H9 (cell line): ENCODE data around the gene METTL21A. TPM values are rescaled to one million over a fixed set of nuclear protein-coding genes. Genes with fewer than 3 reads are reported as not detected.

Source experiments
- DNase-seq: peaks from one replicate; pipeline ENCODE4 v3.0.0-alpha.2; 2017
- H2AFZ ChIP-seq: one replicate; pipeline ENCODE4 v1.6.1; 2013; ENCODE audit warnings: mild to moderate bottlenecking, low read length, control low read depth, moderate library complexity
- H2AK5ac ChIP-seq: 2 replicates; pipeline ENCODE4 v1.6.1; 2013; ENCODE audit warnings: low read length, control low read depth, mixed read lengths; ENCODE audit not compliant: insufficient read length
- H2BK120ac ChIP-seq: one replicate; pipeline ENCODE4 v1.6.1; 2013; ENCODE audit warnings: low read depth, mild to moderate bottlenecking, low read length, control low read depth, inconsistent platforms; ENCODE audit not compliant: poor library complexity, severe bottlenecking
- H2BK12ac ChIP-seq: 2 replicates; pipeline ENCODE4 v1.6.1; 2013; ENCODE audit warnings: low read length, control low read depth, mixed read lengths, low read depth; ENCODE audit not compliant: insufficient read length
- H2BK15ac ChIP-seq: 2 replicates; pipeline ENCODE4 v1.6.1; 2013; ENCODE audit warnings: low read depth, low read length, control low read depth
- H2BK20ac ChIP-seq: one replicate; pipeline ENCODE4 v1.6.1; 2013; ENCODE audit warnings: low read depth, mild to moderate bottlenecking, low read length, control low read depth, inconsistent platforms; ENCODE audit not compliant: poor library complexity, severe bottlenecking
- H2BK5ac ChIP-seq: 2 replicates; pipeline ENCODE4 v1.6.1; 2013; ENCODE audit warnings: low read length, control low read depth, mixed read lengths; ENCODE audit not compliant: insufficient read length
- H3K14ac ChIP-seq: 2 replicates; pipeline ENCODE4 v1.6.1; 2013; ENCODE audit warnings: low read length, control low read depth; ENCODE audit not compliant: insufficient read depth
- H3K18ac ChIP-seq: 2 replicates; pipeline ENCODE4 v1.6.1; 2013; ENCODE audit warnings: low read depth, mild to moderate bottlenecking, mixed read lengths, low read length, control low read depth; ENCODE audit not compliant: insufficient read length
- H3K23ac ChIP-seq: 2 replicates; pipeline ENCODE4 v1.6.1; 2013; ENCODE audit warnings: low read length, control low read depth, mixed read lengths, low read depth; ENCODE audit not compliant: insufficient read length
- H3K23me2 ChIP-seq: 2 replicates; pipeline ENCODE4 v1.6.1; 2013; ENCODE audit warnings: low read depth, mild to moderate bottlenecking, mixed read lengths, low read length, control low read depth; ENCODE audit not compliant: insufficient read length, poor library complexity, severe bottlenecking
- H3K27ac ChIP-seq: 2 replicates; pipeline ENCODE4 v1.5.1; 2013; ENCODE audit warnings: low read length, control low read depth, mixed read lengths, low read depth; ENCODE audit not compliant: insufficient read length
- H3K27me3 ChIP-seq: 2 replicates; pipeline ENCODE4 v1.6.1; 2013; ENCODE audit warnings: low read length, control low read depth, inconsistent platforms; ENCODE audit not compliant: insufficient read depth
- H3K4ac ChIP-seq: 2 replicates; pipeline ENCODE4 v1.6.1; 2013; ENCODE audit warnings: low read depth, mild to moderate bottlenecking, control low read depth, inconsistent platforms, low read length, moderate library complexity
- H3K4me1 ChIP-seq: 2 replicates; pipeline ENCODE4 v1.6.1; 2013; ENCODE audit warnings: low read length, control low read depth, inconsistent platforms; ENCODE audit not compliant: insufficient read depth
- H3K4me2 ChIP-seq: 2 replicates; pipeline ENCODE4 v1.6.1; 2013; ENCODE audit warnings: low read length, control low read depth, mixed read lengths; ENCODE audit not compliant: insufficient read length, insufficient read depth
- H3K56ac ChIP-seq: 2 replicates; pipeline ENCODE4 v1.6.1; 2013; ENCODE audit warnings: low read depth, mild to moderate bottlenecking, mixed read lengths, low read length, control low read depth; ENCODE audit not compliant: insufficient read length
- H3K79me1 ChIP-seq: 2 replicates; pipeline ENCODE4 v1.6.1; 2013; ENCODE audit warnings: low read depth, mild to moderate bottlenecking, moderate library complexity, low read length, control low read depth, inconsistent platforms; ENCODE audit not compliant: insufficient read depth, poor library complexity, severe bottlenecking
- H3K79me2 ChIP-seq: 2 replicates; pipeline ENCODE4 v1.6.1; 2013; ENCODE audit warnings: low read length, control low read depth, inconsistent platforms; ENCODE audit not compliant: insufficient read depth
- H3K9ac ChIP-seq: 2 replicates; pipeline ENCODE4 v1.6.1; 2013; ENCODE audit warnings: low read length, control low read depth, mixed read lengths; ENCODE audit not compliant: insufficient read length; ENCODE audit errors: extremely low read depth
- H3K9me3 ChIP-seq: one replicate; pipeline ENCODE4 v1.6.1; 2013; ENCODE audit warnings: low read depth, low read length, inconsistent platforms; ENCODE audit not compliant: control insufficient read depth
- H3T11ph ChIP-seq: one replicate; pipeline ENCODE4 v1.6.1; 2013; ENCODE audit warnings: mild to moderate bottlenecking, low read length, control low read depth, inconsistent platforms
- H4K20me1 ChIP-seq: one replicate; pipeline ENCODE4 v1.6.1; 2013; ENCODE audit not compliant: control insufficient read depth, insufficient read length, insufficient read depth
- H4K5ac ChIP-seq: 2 replicates; pipeline ENCODE4 v1.6.1; 2013; ENCODE audit warnings: low read depth, mild to moderate bottlenecking, mixed read lengths, low read length, control low read depth; ENCODE audit not compliant: insufficient read length
- H4K8ac ChIP-seq: replicated peaks from 2 replicates; pipeline ENCODE4 v1.6.1; 2013; ENCODE audit warnings: low read length, control low read depth, mixed read lengths, low read depth; ENCODE audit not compliant: insufficient read length
- H4K91ac ChIP-seq: 2 replicates; pipeline ENCODE4 v1.6.1; 2013; ENCODE audit warnings: low read depth, mild to moderate bottlenecking, moderate library complexity, mixed read lengths, low read length, control low read depth; ENCODE audit not compliant: insufficient read length
- H3K27ac Mint-ChIP-seq, 3 experiments: 2 replicates in 2 of 3; 3 replicates in 1 of 3; pipeline ENCODE4 v1.8.0; 2020 to 2021; ENCODE audit warnings: mixed read lengths in 3 of 3, mild to moderate bottlenecking in 1 of 3, moderate library complexity in 1 of 3
- H3K27me3 Mint-ChIP-seq: 2 replicates; pipeline ENCODE4 v1.8.0; 2021; ENCODE audit warnings: low read depth, mild to moderate bottlenecking, moderate library complexity, mixed read lengths
- H3K36me3 Mint-ChIP-seq, 3 experiments: 2 replicates in 2 of 3; 3 replicates in 1 of 3; pipeline ENCODE4 v1.8.0; 2020 to 2021; ENCODE audit warnings: low read depth in 3 of 3, mixed read lengths in 3 of 3; ENCODE audit not compliant: insufficient read depth in 1 of 3
- H3K4me1 Mint-ChIP-seq, 2 experiments: 2 replicates each; pipeline ENCODE4 v1.8.0; 2020; ENCODE audit warnings: mixed read lengths in 2 of 2
- H3K4me3 Mint-ChIP-seq, 2 experiments: 2 replicates in 1 of 2; 3 replicates in 1 of 2; pipeline ENCODE4 v1.8.0; 2020 to 2021; ENCODE audit warnings: mild to moderate bottlenecking in 2 of 2, mixed read lengths in 2 of 2, moderate library complexity in 1 of 2
- H3K9me3 Mint-ChIP-seq, 2 experiments: 2 replicates in 1 of 2; 3 replicates in 1 of 2; pipeline ENCODE4 v1.8.0; 2020; ENCODE audit warnings: mild to moderate bottlenecking in 2 of 2, mixed read lengths in 2 of 2, moderate library complexity in 1 of 2
- CTCF ChIP-seq: fragments of 200-600 bp; sonication (generic); conservative IDR thresholded peaks from 3 replicates; pipeline ENCODE4 v1.8.0; 2021; ENCODE audit warnings: antibody characterized with exemption, mild to moderate bottlenecking
- WGBS: extraction: QIAGEN DNeasy Blood & Tissue Kit; methylation state at CpG from one replicate; pipeline ENCODE4 v1.1.7; 2013; ENCODE audit warnings: missing lambda C conversion rate, low lambda C conversion rate, mixed read lengths; ENCODE audit not compliant: insufficient read length; ENCODE audit errors: extremely low coverage; 5-methylcytosine and 5-hydroxymethylcytosine counted together
- total RNA-seq: library from RNA; stranded (reverse); gene quantifications from 2 replicates; pipeline ENCODE4 v1.2.1, GENCODE V29; 2021

Gene METTL21A
- total RNA-seq, 1 experiment from 2014 or later, result 65.9 TPM

- Histone ChIP-seq H3K18ac (no peak overlapping the region), H4K20me1 (no peaks in the 10 kb centered on the region), H2BK12ac (no peak overlapping the region), H2BK15ac (no peak overlapping the region), H2AFZ (no peak overlapping the region), H4K5ac (no peak overlapping the region), H3K4me2 (no peak overlapping the region), H3K27me3 (no peaks in the 10 kb centered on the region), H2BK20ac (no peak overlapping the region), H3K9ac (no peak overlapping the region), H4K8ac (no peak overlapping the region), H3K27ac (no peak overlapping the region), H3K79me2 (no peaks in the 10 kb centered on the region), H3K4ac (no peak overlapping the region), H3K9me3 (no peaks in the 10 kb centered on the region), H3K56ac (no peak overlapping the region), H3K14ac (no peak overlapping the region), H3T11ph (no peak overlapping the region), H2AK5ac (no peak overlapping the region), H3K23me2 (no peaks in the 10 kb centered on the region), H2BK120ac (no peak overlapping the region), H3K4me1 (no peaks in the 10 kb centered on the region), H3K79me1 (peaks cover 2% of the 10 kb centered on the region), H4K91ac (no peak overlapping the region), H3K23ac (no peak overlapping the region), H2BK5ac (no peak overlapping the region)
- no peak overlapping the region for H3K4me3 Mint-ChIP-seq
- no peaks in the 10 kb centered on the region for H3K27me3 Mint-ChIP-seq
- peaks cover 4 to 12% of the 10 kb centered on the region in 2 experiments; a peak in 3 of 4 replicates for H3K4me1 Mint-ChIP-seq
- no peak for DNase-seq
- no peaks in the 10 kb centered on the region for H3K9me3 Mint-ChIP-seq
- no peak for TF ChIP-seq CTCF
- WGBS, result no CpG with 5 or more reads among the region's 2 CpGs
- peaks cover 34 to 65% (median 46%) of the 10 kb centered on the region in 3 experiments for H3K36me3 Mint-ChIP-seq
- H3K27ac Mint-ChIP-seq, result no peak overlapping the region
Measured at GRCh38 chr2:207614824-207615223, 10.4 kb downstream of the METTL21A start.
